ENCODE results near the gene ANKRD42.

DNA sequence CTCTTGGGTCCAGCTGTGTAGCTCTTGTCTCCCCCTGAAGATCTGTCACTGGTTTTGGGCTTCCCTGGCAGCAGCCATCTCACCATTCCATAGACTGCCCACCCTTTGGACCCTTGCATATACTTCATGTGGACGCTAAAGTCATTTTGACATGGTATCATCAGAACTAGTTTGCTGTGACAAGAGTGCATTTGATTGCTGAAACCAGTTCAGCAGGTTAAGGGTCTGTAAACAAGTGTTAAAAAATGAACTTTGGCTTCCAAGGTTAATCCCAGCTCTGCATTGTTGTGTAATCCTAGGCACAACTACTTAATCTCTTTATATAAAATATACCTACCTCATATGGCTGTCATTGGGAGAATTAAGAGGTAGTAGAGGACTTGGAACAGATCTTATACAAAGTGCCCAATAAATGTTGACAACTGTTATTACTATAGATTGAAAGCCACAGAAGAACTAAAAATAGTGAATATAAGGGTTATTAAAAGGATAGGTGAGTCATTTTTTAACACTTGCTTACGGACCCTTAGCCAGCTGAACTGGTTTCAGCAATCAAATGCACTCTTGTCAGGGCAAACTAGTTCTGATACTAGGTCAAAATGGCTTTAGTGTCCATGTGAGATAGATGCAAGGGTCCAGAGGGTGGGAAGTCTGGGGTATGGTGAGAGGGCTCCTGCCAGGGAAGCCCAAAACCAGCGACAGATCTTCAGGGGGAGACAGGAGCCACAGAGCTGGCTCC lies 63.3 kb downstream of the ANKRD42 start:
- TF ChIP-seq, protein P1, sequence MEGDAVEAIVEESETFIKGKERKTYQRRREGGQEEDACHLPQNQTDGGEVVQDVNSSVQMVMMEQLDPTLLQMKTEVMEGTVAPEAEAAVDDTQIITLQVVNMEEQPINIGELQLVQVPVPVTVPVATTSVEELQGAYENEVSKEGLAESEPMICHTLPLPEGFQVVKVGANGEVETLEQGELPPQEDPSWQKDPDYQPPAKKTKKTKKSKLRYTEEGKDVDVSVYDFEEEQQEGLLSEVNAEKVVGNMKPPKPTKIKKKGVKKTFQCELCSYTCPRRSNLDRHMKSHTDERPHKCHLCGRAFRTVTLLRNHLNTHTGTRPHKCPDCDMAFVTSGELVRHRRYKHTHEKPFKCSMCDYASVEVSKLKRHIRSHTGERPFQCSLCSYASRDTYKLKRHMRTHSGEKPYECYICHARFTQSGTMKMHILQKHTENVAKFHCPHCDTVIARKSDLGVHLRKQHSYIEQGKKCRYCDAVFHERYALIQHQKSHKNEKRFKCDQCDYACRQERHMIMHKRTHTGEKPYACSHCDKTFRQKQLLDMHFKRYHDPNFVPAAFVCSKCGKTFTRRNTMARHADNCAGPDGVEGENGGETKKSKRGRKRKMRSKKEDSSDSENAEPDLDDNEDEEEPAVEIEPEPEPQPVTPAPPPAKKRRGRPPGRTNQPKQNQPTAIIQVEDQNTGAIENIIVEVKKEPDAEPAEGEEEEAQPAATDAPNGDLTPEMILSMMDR (IDR thresholded peaks at IDR 0.05): no peak
- TF ChIP-seq POLR2A (IDR thresholded peaks at IDR 0.05): no peak

All from testis (tissue), 2 donors.